WI38 (cell line): ENCODE measurements around the gene AKT2.
"Not testable (repeated sequence)": the region's sequence is repeated elsewhere in the genome, so short reads cannot be mapped to it uniquely, and the experiment has no call there.

Experiments
- H3K4me3 ChIP-seq: 2 replicates; pipeline ENCODE4 v1.5.1; 2011; ENCODE audit warnings: low read depth, mild to moderate bottlenecking, control low read depth, low read length
- TF ChIP-seq, protein P1 (sequence below): IDR thresholded peaks from 2 replicates; pipeline ENCODE4 v1.5.1; 2012; ENCODE audit warnings: low read depth, mild to moderate bottlenecking, control low read depth, low read length

Gene AKT2

DNA sequence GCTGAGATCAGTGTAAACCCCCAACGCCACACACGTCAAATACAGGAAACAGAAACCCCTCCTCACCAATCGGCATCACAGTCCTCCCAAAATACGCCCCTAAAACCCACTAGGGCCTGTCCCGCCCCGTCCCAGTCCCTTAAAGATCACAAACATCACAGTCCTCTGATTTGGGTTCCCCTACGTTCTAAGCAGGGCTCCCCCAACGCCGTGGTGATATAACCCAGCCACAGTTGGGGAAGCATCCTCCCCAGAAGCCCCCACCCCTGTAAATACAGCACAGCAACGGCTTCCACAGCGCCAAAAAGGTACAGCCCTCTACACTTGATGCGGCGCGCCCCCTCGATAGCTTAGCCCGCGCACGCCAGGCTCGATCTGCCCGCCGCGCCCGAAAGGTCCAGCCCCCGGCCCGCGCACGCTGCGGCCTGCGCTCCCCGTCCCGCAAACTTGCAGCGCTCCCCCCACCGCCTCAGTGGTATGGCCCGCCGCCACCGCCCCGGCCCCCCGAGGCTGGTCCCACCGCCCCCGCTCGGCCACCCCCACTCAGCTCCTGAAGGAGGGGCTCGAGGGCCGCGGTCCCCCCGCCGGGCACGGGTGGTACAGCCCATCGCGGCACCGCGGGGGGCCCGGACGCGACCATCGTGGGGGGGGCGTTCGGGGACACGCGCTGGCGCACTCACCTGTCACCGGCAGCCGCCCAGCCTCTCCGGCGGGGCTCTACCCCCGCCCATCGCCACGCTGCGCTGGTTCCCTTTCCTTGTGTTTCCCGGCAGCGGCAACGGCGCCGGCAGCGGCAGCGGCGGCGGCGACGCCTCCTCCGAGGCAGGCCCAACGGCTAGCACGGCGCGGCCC, at the start of gene AKT2:
TSS of gene AKT2 (minus strand) at position 845 of the 852 bp plus-strand sequence. CDS start 20,078 bp downstream, outside the sequence.
- TF ChIP-seq, protein P1, sequence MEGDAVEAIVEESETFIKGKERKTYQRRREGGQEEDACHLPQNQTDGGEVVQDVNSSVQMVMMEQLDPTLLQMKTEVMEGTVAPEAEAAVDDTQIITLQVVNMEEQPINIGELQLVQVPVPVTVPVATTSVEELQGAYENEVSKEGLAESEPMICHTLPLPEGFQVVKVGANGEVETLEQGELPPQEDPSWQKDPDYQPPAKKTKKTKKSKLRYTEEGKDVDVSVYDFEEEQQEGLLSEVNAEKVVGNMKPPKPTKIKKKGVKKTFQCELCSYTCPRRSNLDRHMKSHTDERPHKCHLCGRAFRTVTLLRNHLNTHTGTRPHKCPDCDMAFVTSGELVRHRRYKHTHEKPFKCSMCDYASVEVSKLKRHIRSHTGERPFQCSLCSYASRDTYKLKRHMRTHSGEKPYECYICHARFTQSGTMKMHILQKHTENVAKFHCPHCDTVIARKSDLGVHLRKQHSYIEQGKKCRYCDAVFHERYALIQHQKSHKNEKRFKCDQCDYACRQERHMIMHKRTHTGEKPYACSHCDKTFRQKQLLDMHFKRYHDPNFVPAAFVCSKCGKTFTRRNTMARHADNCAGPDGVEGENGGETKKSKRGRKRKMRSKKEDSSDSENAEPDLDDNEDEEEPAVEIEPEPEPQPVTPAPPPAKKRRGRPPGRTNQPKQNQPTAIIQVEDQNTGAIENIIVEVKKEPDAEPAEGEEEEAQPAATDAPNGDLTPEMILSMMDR: no peak
- peak within 1 kb of the TSS; percentile 91 for H3K4me3 ChIP-seq

DNA sequence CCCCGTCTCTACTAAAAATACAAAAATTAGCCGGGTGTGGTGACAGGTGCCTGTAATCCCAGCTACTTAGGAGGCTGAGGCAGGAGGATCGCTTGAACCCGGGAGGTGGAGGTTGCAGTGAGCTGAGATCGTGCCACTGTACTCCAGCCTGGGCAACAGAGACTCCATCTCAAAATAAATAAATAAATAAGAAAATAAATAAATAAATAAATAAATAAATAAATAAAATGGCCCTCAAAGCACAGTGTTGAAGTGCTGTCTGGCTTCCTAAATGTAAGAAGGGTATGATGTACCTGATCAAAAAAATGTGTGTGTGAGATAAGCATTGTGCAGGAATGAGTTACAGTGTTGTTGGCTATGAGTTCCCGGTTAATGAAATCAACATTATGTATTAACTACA, 47.9 kb upstream of the AKT2 start:
- H3K4me3 ChIP-seq: not testable (repeated sequence)

DNA sequence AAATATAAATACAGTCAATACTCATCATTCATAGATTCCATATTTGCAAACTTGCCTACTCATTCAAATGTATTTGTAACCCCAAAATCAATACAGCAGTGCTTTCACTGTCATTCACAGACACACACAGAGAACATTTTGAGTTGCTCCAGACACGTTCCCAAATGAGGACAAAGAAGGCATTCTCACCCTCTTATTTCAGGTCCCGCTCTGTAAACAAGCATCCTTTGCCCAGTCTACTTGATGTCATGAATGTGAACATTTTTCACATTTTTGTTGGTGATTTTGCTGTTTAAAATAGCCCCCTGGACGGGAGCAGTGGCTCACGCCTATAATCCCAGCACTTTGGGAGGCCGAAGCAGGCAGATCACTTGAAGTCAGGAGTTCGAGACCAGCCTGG, 47.5 kb upstream of the AKT2 start:
- TF ChIP-seq, protein P1: no peak
- no peak overlapping the region for H3K4me3 ChIP-seq

DNA sequence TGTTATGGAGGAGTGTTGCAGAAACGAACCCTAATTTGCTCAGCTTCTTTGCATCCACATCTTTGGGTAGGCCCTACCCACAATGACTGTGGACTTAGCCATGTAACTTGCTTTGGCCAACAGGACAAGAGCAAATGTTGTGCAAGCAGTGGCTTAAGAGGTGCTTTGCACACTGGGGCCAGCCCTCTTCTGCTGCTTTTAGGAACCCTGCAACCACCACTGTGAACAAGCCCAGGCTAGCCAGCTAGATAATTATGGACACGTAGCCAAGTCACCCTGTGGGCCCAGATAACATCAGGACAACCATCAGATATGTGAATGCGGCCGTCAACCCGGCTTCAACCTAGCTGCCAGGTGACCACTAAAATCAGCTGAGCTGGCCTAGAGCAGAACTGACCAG, 45.9 kb upstream of the AKT2 start:
- no peak overlapping the region for H3K4me3 ChIP-seq
- TF ChIP-seq, protein P1: no peak

DNA sequence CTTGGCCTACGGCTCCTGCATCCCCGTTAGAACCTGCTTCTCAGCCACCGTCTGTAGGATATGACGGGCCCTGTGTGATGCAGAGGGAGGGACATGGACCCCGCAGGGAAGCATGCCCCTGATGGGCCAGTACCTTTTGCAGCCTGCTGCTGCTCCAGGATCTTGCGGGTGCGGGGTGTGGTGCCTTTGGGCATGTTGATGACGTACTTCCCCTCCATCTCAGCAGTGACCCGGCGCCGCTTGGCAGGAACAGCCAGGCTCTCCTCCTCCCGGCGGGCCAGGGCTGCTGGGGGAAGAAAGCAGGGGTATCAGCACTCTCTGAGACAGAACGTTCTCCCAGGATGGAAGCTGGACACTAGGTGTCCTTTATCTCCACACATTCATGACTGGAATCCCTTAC, 41.1 kb upstream of the AKT2 start:
- TF ChIP-seq, protein P1: no peak
- H3K4me3 ChIP-seq: no peak overlapping the region

DNA sequence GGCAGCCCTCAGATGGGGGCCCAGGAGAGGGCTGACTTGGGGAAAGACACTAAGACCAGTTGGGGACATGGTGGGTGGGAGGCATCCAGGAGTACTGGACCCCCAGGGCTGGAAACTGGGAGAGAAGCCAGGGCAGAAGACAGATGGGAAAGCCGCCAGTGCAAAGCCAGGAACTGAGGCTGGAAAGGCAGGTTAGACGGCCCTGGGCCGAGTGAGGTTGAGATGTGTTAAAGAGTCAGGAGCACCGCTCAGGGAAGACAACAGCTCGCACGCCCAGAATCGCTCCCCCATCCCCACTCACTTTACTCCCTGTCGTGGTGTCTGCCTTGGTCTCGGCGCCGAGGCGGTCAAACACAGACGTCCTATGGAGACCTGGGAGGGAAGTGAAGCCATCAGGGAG, 38.6 kb upstream of the AKT2 start:
- no peak overlapping the region for H3K4me3 ChIP-seq
- TF ChIP-seq, protein P1: no peak

DNA sequence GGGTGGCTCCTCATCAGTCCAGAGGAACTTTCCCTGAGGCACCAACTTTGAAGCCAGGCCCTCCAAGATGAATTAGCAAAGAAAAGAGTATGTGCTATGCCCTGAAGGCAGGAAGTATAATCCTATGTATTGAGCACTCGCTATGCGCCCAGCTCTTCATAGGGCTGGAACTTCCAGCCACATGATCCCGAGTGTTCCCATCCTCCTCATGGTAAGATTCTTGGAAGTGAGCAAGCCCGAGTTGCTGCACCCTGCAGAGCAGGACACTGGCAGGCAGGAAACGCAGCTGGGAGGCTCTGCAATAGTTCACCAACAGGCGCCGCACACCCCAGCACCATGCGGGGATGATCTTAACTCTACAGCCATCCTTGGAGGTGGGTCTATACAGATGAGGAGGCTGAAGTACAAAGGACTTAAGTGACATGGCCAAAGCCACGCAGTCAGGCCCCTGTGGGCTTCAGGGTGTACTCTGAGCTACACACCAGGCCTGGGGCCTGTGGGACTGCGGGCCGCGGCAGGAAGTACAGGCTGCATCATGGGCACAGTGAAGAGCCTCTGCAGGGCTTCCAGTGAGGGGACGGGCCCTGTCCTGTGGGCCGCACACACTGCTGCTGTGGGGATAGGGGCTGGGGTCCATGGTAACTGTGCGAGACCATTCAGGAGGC, 37.9 kb upstream of the AKT2 start:
- TF ChIP-seq, protein P1: no peak
- H3K4me3 ChIP-seq: no peak overlapping the region

DNA sequence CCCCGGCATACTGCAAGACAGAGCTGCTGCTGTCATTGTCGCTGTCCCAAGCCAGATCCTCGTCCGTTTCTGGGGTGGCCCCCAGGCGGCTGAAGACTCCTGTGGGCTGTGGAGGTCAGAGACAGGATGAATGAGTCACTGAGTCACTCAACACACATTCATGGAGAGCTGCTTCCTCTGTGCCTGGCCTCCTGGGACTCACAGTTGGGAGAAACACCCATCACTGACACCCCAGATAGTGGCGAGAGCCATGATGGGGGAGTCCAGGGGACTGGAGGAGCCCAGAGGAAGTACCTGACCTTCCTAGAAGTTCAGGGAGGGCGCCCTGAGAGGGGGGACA, 37.1 kb upstream of the AKT2 start:
- no peak overlapping the region for H3K4me3 ChIP-seq
- TF ChIP-seq, protein P1: no peak
